Heart left ventricle (tissue), 16 donors: ENCODE data around the gene PTK7. TPM values are rescaled to one million over a fixed set of nuclear protein-coding genes. Genes with fewer than 3 reads are reported as not detected.

Experiments
- ATAC-seq, 4 donors: fragments of 200-7000 bp; cut with Tn5 transposase; one replicate each; pipeline ENCODE4 v1.9.1; 2020 to 2022; ENCODE audit warnings: moderate library complexity in 4 of 4, mild to moderate bottlenecking in 3 of 4, moderate number of reproducible peaks in 1 of 4
- DNase-seq, 5 donors: peaks; one replicate each; pipeline ENCODE4 v3.0.0-alpha.2; 2020
- H3K27ac ChIP-seq, 12 donors: fragments of 200-600 bp; sonication (generic) in 4 of 12; one replicate each; pipeline versions ENCODE4 v1.5.0 to v1.8.0; 2016 to 2022; ENCODE audit warnings: mild to moderate bottlenecking in 2 of 12
- H3K27me3 ChIP-seq, 9 donors: fragments of 200-600 bp; sonication (generic) in 2 of 9; one replicate each; pipeline versions ENCODE4 v1.5.1 to v1.8.0; 2016 to 2022; ENCODE audit warnings: mild to moderate bottlenecking in 3 of 9
- H3K36me3 ChIP-seq, 9 donors: fragments of 200-600 bp; sonication (generic) in 2 of 9; one replicate each; pipeline versions ENCODE4 v1.5.0 to v1.8.0; 2018 to 2022; ENCODE audit warnings: mild to moderate bottlenecking in 2 of 9
- H3K4me1 ChIP-seq, 12 donors: fragments of 200-600 bp; sonication (generic) in 4 of 12; one replicate each; pipeline versions ENCODE4 v1.5.0 to v1.8.0; 2016 to 2022; ENCODE audit warnings: mild to moderate bottlenecking in 3 of 12
- H3K4me3 ChIP-seq, 12 donors: fragments of 200-600 bp; sonication (generic) in 4 of 12; one replicate each; pipeline versions ENCODE4 v1.5.0 to v1.8.0; 2017 to 2022; ENCODE audit warnings: mild to moderate bottlenecking in 9 of 12, moderate library complexity in 4 of 12
- H3K9me3 ChIP-seq, 12 donors: fragments of 200-600 bp; sonication (generic) in 4 of 12; one replicate each; pipeline versions ENCODE4 v1.5.0 to v1.8.0; 2016 to 2022; ENCODE audit warnings: mild to moderate bottlenecking in 1 of 12
- POLR2A ChIP-seq, 2 donors: fragments of 450-650 bp; IDR thresholded peaks; one replicate each; pipeline ENCODE4 v1.6.1; 2017; ENCODE audit warnings: antibody characterized with exemption in 2 of 2, mild to moderate bottlenecking in 2 of 2, moderate library complexity in 2 of 2
- WGBS, 4 donors: extraction: QIAGEN DNeasy Blood & Tissue Kit in 2 of 4; methylation state at CpG; one replicate each; pipeline versions ENCODE4 v1.1.5 to v1.1.7; 2013 to 2018; 5-methylcytosine and 5-hydroxymethylcytosine counted together
- intact Hi-C, 10 donors: fragments of 100-400 bp; cut with DNase I; formaldehyde crosslinking; loops; one replicate each; pipeline versions ENCODE4 v1.11.1 to v1.14.2; 2022
- polyA plus RNA-seq, 2 donors: library from polyadenylated mRNA; stranded (reverse); fragments of 200-250 nt; gene quantifications; one replicate each; pipeline ENCODE4 v1.2.3, GENCODE V29; 2013
- total RNA-seq, 9 donors: library from RNA; depleted of rRNA in 2 of 9; stranded (reverse); fragments of >200 nt in 2 of 9; fragmentation: NEBNext Ultra II Directional in 3 of 9; extraction: Animal tissue kit (Norgen Biotek cat#: 25700) in 3 of 9; gene quantifications; one replicate each; pipeline versions ENCODE4 v1.1.0 to v1.2.4, GENCODE V29; 2016 to 2023
- TF ChIP-seq, protein P1 (sequence below), 12 donors: fragments of 200-600 bp; sonication (generic) in 4 of 12; IDR thresholded peaks; one replicate each; pipeline versions ENCODE4 v1.5.0 to v1.8.0; 2018 to 2022; ENCODE audit warnings: antibody characterized with exemption in 12 of 12, mild to moderate bottlenecking in 5 of 12
- donor health status: ischemic (EF 13 %, LVEDD 7.1; RV severe dilation, severe dysfunction).
- donor health status: healthy with polysubstance abuse.
- donor health status: DM: no; HTN: yes; CAD: no.
- donor health status: DM: no; HTN: no; CAD: no.
- donor health status: ischemic (EF 25% LVEDD 6.9; RV normal size, moderate dysfunction).
- donor health status: ischemic (EF 25% LVEDD 5.7; RV mildly dilated, moderate dysfunction).
- donor health status: healthy.
- donor health status: DM: yes; HTN: yes; CAD: no.
- donor health status: ischemic (EF 35%, LVEDD 5.7; RV mildly dilated, moderate dysfunction).
- donor health status: nonischemic (EF 11% LVEDD 7.7; RV severe dilation, severe dysfunction).
- donor health status: DM: yes; HTN: yes; CAD: no.
- donor health status: PGD.
- donor health status: ischemic (EF 29% LVEDD 5.4; RV normal size, mild dysfunction).
- donor health status: nonischemic (EF 23%, LVEDD 6.1; RV moderate dilation, normal function).

PTK7 gene
- total and polyA plus RNA-seq, 11 donors = 1.4 to 10.4 (median 1.9) TPM

DNA sequence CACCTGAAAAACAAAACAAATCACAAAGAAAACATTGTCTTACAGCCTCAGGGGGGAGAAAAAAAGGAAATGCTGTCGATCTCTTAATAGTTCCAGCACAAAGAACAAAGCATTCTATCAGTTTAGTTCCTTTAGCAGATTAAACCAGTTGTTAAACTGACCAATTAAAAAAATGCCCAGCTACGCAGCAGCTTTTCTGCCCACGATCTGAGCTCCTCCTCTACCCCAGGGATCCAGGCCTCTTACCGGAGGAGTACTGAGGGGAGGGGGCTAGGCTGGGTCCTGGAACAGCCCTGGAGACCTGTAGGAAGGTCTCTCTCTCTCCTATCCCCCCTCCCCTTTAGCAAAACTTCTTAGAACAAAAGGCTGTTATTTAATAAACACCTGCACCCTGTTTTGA is 13.4 kb downstream of the PTK7 start:
- DNase-seq (no peak), ATAC-seq (no peak)
- H3K4me1 ChIP-seq = peaks cover 0 to 5% (median 0%) of the 10 kb centered on the region in 12 donors
- no peaks in the 10 kb centered on the region for H3K9me3 ChIP-seq
- intact Hi-C loops = no loop called here
- no peak overlapping the region for H3K27ac ChIP-seq
- no peaks in the 10 kb centered on the region for H3K36me3 ChIP-seq
- TF ChIP-seq POLR2A (IDR thresholded peaks at IDR 0.05) = no peak
- 60 to 74% (median 67%) methylated on average over 4 of the region's 4 CpGs for WGBS, 4 donors
- H3K27me3 ChIP-seq = no peaks in the 10 kb centered on the region
- no peak overlapping the region for H3K4me3 ChIP-seq

DNA sequence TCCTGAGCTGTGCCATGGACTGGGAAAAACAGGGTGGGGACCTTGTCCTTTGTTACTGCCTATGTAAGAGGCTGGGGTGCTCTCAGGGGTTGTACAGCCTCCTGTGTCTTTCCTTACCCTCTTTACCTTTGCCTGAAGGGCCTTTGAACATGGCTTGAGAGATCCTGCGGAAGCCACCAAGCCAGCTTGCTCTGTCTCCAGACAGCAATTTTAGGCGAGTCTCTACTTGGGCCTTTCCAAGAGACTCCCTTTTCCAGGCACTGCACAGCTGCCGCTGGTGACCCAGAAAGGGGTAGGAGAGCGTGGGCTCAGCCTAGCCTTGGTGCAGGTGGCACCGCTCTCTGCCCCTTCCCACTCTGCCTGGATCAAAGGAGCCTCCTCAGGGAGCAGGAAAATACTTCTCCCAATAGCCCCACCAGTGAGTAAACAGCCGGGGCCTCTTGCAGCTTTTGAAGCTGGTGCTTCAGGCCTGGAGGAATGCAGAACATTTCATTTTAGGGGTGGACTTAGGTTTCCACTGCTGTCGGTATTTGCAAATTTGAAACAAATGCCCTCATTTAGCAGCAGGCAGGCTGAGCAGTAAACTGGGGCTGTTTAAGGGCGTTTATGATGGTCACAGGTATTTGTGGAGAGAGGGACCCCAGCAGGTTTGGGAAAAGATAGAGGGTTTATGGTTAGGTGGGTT is 13.9 kb downstream of the PTK7 start:
- ATAC-seq (no peak), DNase-seq (no peak)
- Histone ChIP-seq H3K4me1 (peaks cover 0 to 5% (median 0%) of the 10 kb centered on the region in 12 donors), H3K27ac (no peak overlapping the region), H3K9me3 (no peaks in the 10 kb centered on the region), H3K27me3 (no peaks in the 10 kb centered on the region), H3K4me3 (no peak overlapping the region), H3K36me3 (no peaks in the 10 kb centered on the region)
- no peak for TF ChIP-seq POLR2A (IDR thresholded peaks at IDR 0.05)
- TF ChIP-seq, protein P1, sequence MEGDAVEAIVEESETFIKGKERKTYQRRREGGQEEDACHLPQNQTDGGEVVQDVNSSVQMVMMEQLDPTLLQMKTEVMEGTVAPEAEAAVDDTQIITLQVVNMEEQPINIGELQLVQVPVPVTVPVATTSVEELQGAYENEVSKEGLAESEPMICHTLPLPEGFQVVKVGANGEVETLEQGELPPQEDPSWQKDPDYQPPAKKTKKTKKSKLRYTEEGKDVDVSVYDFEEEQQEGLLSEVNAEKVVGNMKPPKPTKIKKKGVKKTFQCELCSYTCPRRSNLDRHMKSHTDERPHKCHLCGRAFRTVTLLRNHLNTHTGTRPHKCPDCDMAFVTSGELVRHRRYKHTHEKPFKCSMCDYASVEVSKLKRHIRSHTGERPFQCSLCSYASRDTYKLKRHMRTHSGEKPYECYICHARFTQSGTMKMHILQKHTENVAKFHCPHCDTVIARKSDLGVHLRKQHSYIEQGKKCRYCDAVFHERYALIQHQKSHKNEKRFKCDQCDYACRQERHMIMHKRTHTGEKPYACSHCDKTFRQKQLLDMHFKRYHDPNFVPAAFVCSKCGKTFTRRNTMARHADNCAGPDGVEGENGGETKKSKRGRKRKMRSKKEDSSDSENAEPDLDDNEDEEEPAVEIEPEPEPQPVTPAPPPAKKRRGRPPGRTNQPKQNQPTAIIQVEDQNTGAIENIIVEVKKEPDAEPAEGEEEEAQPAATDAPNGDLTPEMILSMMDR (IDR thresholded peaks at IDR 0.05) = no peak
- WGBS, 4 donors = 79 to 90% (median 80%) methylated on average over 6 to 8 of the region's 8 CpGs
- intact Hi-C loops = no loop called here

DNA sequence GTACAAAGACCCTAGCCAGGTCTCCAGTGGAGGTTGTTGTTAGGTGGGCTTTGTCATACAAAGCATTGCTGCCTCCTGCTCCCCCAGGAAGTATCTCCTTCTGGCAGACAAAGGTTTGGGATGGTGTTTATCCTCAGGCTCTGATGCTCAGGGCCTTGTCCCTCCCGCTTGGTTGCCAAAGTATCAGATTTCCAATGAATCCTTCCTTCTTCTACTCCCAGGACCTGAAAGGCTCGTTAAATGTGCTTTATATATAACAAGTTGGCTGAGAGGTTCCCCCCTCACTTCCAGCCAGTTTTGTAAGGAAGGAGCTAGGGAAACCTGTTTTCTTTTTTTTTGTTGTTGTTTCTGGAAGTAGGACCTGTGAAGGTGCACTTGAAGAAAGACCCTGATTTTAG is 14.4 kb downstream of the PTK7 start:
- Histone ChIP-seq H3K36me3 (no peaks in the 10 kb centered on the region), H3K4me3 (no peak overlapping the region), H3K27ac (no peak overlapping the region), H3K27me3 (no peaks in the 10 kb centered on the region), H3K9me3 (no peaks in the 10 kb centered on the region), H3K4me1 (peaks cover 0 to 5% (median 0%) of the 10 kb centered on the region in 12 donors)
- intact Hi-C loops = no loop called here
- 52 to 73% (median 66%) methylated on average over 2 of the region's 2 CpGs for WGBS, 4 donors
- ATAC-seq (no peak), DNase-seq (no peak)
- TF ChIP-seq, protein P1 (IDR thresholded peaks at IDR 0.05) = no peak
- TF ChIP-seq POLR2A (IDR thresholded peaks at IDR 0.05) = no peak

DNA sequence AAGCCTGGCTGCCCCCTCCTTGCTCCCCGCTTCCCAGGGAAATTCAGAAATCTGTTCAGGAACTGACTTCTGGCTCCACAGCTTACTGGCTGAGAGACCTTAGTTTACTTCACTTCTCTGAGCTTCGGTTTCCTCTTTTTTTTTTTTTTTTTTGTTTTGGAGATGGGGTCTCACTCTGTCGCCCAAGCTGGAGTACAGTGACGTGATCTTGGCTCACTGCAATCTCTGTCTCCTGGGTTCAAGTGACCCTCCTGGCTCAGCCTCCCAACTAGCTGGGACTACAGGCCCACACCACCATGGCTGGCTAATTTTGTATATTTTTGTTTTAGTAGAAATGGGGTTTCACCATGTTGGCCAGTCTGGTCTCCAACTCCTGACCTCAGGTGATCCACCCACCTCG is 14.9 kb downstream of the PTK7 start:
- DNase-seq (no peak), ATAC-seq (no peak)
- H3K27ac ChIP-seq = no peak overlapping the region
- no peaks in the 10 kb centered on the region for H3K9me3 ChIP-seq
- H3K4me1 ChIP-seq = peaks cover 0 to 5% (median 0%) of the 10 kb centered on the region in 12 donors
- H3K36me3 ChIP-seq = no peaks in the 10 kb centered on the region
- H3K4me3 ChIP-seq = no peak overlapping the region
- 73 to 83% (median 82%) methylated on average over 5 of the region's 5 CpGs for WGBS, 4 donors
- H3K27me3 ChIP-seq = no peaks in the 10 kb centered on the region
- intact Hi-C loops = no loop called here
- TF ChIP-seq POLR2A (IDR thresholded peaks at IDR 0.05) = no peak
- TF ChIP-seq, protein P1 (IDR thresholded peaks at IDR 0.05) = no peak
